NCI-H2227 (cell line): ENCODE measurements around the gene MYO7B.

Experiments
- DNase-seq: peaks from one replicate; lab custom pipeline; 2025; ENCODE audit not compliant: unreplicated experiment; lab: John Stamatoyannopoulos, UW

MYO7B gene

GRCh38 chr2:127675331-127676261 lies 140.1 kb downstream of the MYO7B start, which contains the start of gene LIMS2:
Gene LIMS2 (minus strand): TSS chr2:127675530. CDS start chr2:127675024, 506 bp downstream.
- DNase-seq = peak; percentile 35

- DNase-seq = no peak
These were observed 141.4 kb downstream of the MYO7B start for GRCh38 chr2:127676906-127677305.

GRCh38 chr2:127678531-127678930 lies 143.0 kb downstream of the MYO7B start:
- no peak for DNase-seq

GRCh38 chr2:127678991-127679390 lies 143.5 kb downstream of the MYO7B start:
- no peak for DNase-seq

GRCh38 chr2:127679680-127680361 lies 144.3 kb downstream of the MYO7B start:
- no peak for DNase-seq

- DNase-seq = no peak
These were observed 145.3 kb downstream of the MYO7B start for GRCh38 chr2:127680706-127681287.

GRCh38 chr2:127681288-127681804 lies 145.9 kb downstream of the MYO7B start:
- DNase-seq = no peak

GRCh38 chr2:127681976-127682857 lies 146.7 kb downstream of the MYO7B start:
- no peak for DNase-seq

GRCh38 chr2:127683056-127683455 lies 147.6 kb downstream of the MYO7B start:
- no peak for DNase-seq

- no peak for DNase-seq
These were observed 148.3 kb downstream of the MYO7B start for GRCh38 chr2:127683757-127684156.

GRCh38 chr2:127685410-127686080 lies 150.1 kb downstream of the MYO7B start:
- no peak for DNase-seq
